NB4 (cell line): ENCODE data around the gene DOP1A.
A peak's percentile ranks its signal among the peaks of the same experiment; 100 is the strongest.

ENCODE experiments used
- DNase-seq: peaks from one replicate; pipeline ENCODE4 v3.0.0; 2010; ENCODE audit warnings: low read depth
- H3K4me3 ChIP-seq: one replicate; pipeline ENCODE4 v1.5.1; 2011; ENCODE audit warnings: mild to moderate bottlenecking, low read depth, low read length, moderate library complexity
- CTCF ChIP-seq: IDR thresholded peaks from one replicate; pipeline ENCODE4 v1.5.1; 2012; ENCODE audit warnings: low read depth, low read length
- MAX ChIP-seq: IDR thresholded peaks from 2 replicates; pipeline ENCODE4 v1.6.1; 2011; ENCODE audit warnings: low read depth, low read length
- MYC ChIP-seq: IDR thresholded peaks from 2 replicates; pipeline ENCODE4 v1.6.1; 2011; ENCODE audit warnings: low read depth, low read length
- POLR2A ChIP-seq: IDR thresholded peaks from 2 replicates; pipeline ENCODE4 v1.6.1; 2011; ENCODE audit warnings: mild to moderate bottlenecking; ENCODE audit not compliant: insufficient read length; ENCODE audit errors: extremely low read depth

Gene DOP1A

GRCh38 chr6:83202031-83202430 lies 134.6 kb downstream of the DOP1A start:
- DNase-seq = no peak
- no peak overlapping the region for H3K4me3 ChIP-seq
- TF ChIP-seq POLR2A = no peak
- no peak for TF ChIP-seq MAX
- no peak for TF ChIP-seq CTCF
- TF ChIP-seq MYC = no peak

GRCh38 chr6:83215131-83216047 lies 147.9 kb downstream of the DOP1A start:
- H3K4me3 ChIP-seq = no peak overlapping the region
- DNase-seq = peak; percentile 81
- TF ChIP-seq POLR2A (no peak), MAX (0 out of 2 replicates have a peak, but pooled peaks have one; percentile 34), MYC (peak; percentile 50; the same call in 1 of the 2 replicates), CTCF (peak; percentile 95)

GRCh38 chr6:83216806-83217205 lies 149.3 kb downstream of the DOP1A start:
- no peak for TF ChIP-seq MYC
- TF ChIP-seq POLR2A = no peak
- no peak for TF ChIP-seq CTCF
- no peak for TF ChIP-seq MAX
- DNase-seq = no peak
- H3K4me3 ChIP-seq = no peak overlapping the region
